Measurements from ENCODE around the gene GSTCD. TPM values are rescaled to one million over a fixed set of nuclear protein-coding genes. Genes with fewer than 3 reads are reported as not detected.

Gene GSTCD
- total RNA-seq, 2 experiments from 2014 or later, result 20.2 to 22.3 TPM

DNA sequence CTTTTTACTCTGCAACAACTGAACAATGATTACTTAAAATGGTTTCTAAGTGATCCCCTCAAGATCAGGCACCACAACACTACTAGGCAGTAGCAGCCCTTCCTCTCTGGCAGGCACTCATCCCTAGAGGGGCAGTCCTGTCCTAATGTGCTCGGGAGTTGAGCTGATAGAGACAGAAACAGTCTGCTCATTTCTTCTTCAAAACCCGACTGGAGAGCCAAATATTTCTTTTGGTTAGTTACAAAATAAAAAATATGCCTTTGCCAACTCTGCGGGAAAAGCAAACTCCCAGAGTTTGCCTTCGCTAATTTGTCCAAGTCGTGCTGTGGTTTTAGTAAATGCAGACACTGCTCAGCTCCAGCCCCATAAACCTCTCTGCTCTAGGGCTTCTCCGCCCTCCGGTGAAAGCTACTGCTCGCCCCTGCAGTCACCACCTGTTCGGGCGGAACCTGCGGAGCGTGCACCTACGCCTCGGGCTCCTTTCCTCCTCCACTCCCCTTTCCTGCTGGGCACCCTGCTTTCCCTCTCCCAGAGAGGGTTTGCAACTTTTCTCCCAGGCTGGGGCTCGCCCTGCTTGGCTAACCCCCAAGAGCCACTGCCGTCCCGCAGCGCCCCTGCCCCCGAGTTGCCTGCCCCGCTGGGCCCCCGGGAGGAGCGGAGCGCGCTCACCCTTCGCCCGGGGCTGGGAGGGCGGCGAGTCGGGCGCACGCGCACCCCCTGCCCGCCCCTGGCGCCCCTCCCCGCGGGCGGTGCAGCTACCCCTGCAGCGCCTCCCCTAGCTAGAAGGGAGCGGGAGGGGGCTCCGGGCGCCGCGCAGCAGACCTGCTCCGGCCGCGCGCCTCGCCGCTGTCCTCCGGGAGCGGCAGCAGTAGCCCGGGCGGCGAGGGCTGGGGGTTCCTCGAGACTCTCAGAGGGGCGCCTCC is 186.3 kb downstream of the GSTCD start, which contains the start of gene NPNT:
Gene NPNT (plus strand): TSS at position 812 of the 923 bp plus-strand sequence. CDS start 182 bp downstream, outside the sequence.
- Histone ChIP-seq H4K20me1 (ENCODE audit: insufficient read depth, low read length) (no peaks in the 10 kb centered on the region), H2AFZ (ENCODE audit: low read length) (no peak within 1 kb of the TSS), H3K9me2 (ENCODE audit: insufficient read depth, low read length) (no peaks in the 10 kb centered on the region), H3K36me3 (ENCODE audit: insufficient read depth, low read length) (no peaks in the 10 kb centered on the region), H3K4me3 (ENCODE audit: low read depth, low read length, poor library complexity, severe bottlenecking) (no peak within 1 kb of the TSS), H3K4me1 (ENCODE audit: insufficient read depth, low read length, poor library complexity, severe bottlenecking) (no peaks in the 10 kb centered on the region), H3K27ac (ENCODE audit: low read depth, low read length, poor library complexity, severe bottlenecking) (no peak within 1 kb of the TSS), H3K79me2 (ENCODE audit: insufficient read depth, low read depth, low read length) (no peaks in the 10 kb centered on the region), H3K4me2 (ENCODE audit: low read length) (no peak within 1 kb of the TSS), H3K9me3 (ENCODE audit: low read length) (no peaks in the 10 kb centered on the region)
- BruUV-seq (replicated peaks), result no TSS peak
- ChIA-PET POLR2A (no interaction called here), CTCF (ENCODE audit: unreplicated experiment) (no interaction called here)
- intact Hi-C loops (cut with micrococcal nuclease; ENCODE audit: unreplicated experiment), result no loop called here
- DNase-seq (ENCODE audit: low spot score), result no peak
- TF ChIP-seq EZH2phosphoT487 (IDR thresholded peaks at IDR 0.05; ENCODE audit: borderline replicate concordance, low read depth, low read length), result no peak
- TF ChIP-seq, protein P1, sequence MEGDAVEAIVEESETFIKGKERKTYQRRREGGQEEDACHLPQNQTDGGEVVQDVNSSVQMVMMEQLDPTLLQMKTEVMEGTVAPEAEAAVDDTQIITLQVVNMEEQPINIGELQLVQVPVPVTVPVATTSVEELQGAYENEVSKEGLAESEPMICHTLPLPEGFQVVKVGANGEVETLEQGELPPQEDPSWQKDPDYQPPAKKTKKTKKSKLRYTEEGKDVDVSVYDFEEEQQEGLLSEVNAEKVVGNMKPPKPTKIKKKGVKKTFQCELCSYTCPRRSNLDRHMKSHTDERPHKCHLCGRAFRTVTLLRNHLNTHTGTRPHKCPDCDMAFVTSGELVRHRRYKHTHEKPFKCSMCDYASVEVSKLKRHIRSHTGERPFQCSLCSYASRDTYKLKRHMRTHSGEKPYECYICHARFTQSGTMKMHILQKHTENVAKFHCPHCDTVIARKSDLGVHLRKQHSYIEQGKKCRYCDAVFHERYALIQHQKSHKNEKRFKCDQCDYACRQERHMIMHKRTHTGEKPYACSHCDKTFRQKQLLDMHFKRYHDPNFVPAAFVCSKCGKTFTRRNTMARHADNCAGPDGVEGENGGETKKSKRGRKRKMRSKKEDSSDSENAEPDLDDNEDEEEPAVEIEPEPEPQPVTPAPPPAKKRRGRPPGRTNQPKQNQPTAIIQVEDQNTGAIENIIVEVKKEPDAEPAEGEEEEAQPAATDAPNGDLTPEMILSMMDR (conservative IDR thresholded peaks at IDR 0.05; ENCODE audit: low read length), result no peak

DNA sequence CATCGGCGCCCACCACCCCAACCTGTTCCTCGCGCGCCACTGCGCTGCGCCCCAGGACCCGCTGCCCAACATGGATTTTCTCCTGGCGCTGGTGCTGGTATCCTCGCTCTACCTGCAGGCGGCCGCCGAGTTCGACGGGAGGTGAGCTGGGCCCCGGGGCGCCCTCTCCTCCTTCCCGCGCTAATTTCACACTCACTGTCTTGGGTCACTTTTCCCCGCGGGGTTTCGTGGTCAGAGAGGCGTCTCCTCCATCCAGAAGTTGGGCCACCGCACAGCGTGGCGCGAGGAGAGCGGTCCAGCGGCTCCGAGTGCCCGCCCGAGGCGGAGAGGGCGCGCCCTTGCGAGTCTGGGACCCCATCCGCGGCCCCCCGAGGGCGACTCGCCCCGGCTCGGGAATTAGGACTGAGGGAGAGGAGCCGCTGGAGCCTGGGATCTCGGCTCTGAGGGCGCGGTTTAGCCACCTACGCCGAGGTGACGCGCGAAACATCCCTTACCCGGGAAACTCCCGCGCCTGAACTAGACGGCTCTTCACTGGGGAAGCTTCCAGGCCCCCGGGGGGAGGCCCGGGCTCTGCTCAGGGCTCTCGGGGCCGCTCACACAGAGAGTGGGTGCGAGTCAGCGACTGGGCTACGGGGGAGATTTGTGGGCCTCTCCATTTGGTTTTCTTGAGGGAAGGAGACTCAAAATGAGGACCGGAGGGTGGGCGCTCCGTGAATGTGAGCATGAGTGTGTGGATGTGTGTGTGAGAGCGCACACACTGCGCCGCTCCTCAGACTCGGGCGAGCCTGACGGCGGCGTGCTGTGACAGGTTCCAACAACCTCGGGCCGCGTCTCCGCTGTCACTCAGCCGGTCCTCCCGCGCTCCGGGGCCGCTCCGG is 187.2 kb downstream of the GSTCD start:
- Histone ChIP-seq H3K9me3 (ENCODE audit: low read length) (no peaks in the 10 kb centered on the region), H3K4me1 (ENCODE audit: insufficient read depth, low read length, poor library complexity, severe bottlenecking) (no peaks in the 10 kb centered on the region), H2AFZ (ENCODE audit: low read length) (no peak overlapping the region), H3K9me2 (ENCODE audit: insufficient read depth, low read length) (no peaks in the 10 kb centered on the region), H3K4me3 (ENCODE audit: low read depth, low read length, poor library complexity, severe bottlenecking) (no peak overlapping the region), H4K20me1 (ENCODE audit: insufficient read depth, low read length) (no peaks in the 10 kb centered on the region), H3K27ac (ENCODE audit: low read depth, low read length, poor library complexity, severe bottlenecking) (no peak overlapping the region), H3K79me2 (ENCODE audit: insufficient read depth, low read depth, low read length) (no peaks in the 10 kb centered on the region), H3K4me2 (ENCODE audit: low read length) (no peak overlapping the region), H3K36me3 (ENCODE audit: insufficient read depth, low read length) (no peaks in the 10 kb centered on the region)
- TF ChIP-seq, protein P1 (conservative IDR thresholded peaks at IDR 0.05; ENCODE audit: low read length), result no peak
- no peak for TF ChIP-seq EZH2phosphoT487 (IDR thresholded peaks at IDR 0.05; ENCODE audit: borderline replicate concordance, low read depth, low read length)
- POLR2A ChIA-PET, result no interaction called here
- CTCF ChIA-PET (ENCODE audit: unreplicated experiment), result no interaction called here
- intact Hi-C loops (cut with micrococcal nuclease; ENCODE audit: unreplicated experiment), result no loop called here
- DNase-seq (ENCODE audit: low spot score), result no peak
- no TSS peak for BruUV-seq (replicated peaks)

Data from OCI-LY7 (cell line).